MM.1S (cell line): ENCODE data around the gene CXCL3.

Experiments used
- DNase-seq: peaks from one replicate; pipeline ENCODE4 v3.0.0-alpha.2; 2015
- H2AFZ ChIP-seq: fragments of 300-600 bp; sonication (generic); 2 replicates; pipeline ENCODE4 v1.6.0; 2016; ENCODE audit warnings: antibody characterized with exemption, low read length
- H3F3A ChIP-seq: fragments of 300-600 bp; sonication (generic); 2 replicates; pipeline ENCODE4 v1.6.1; 2016; ENCODE audit warnings: mild to moderate bottlenecking, antibody characterized with exemption, low read length, moderate library complexity, mixed read lengths; ENCODE audit not compliant: insufficient read depth
- H3K27ac ChIP-seq: fragments of 300-600 bp; sonication (generic); 2 replicates; pipeline ENCODE4 v1.5.1; 2016; ENCODE audit warnings: mild to moderate bottlenecking, low read length
- H3K27me3 ChIP-seq: fragments of 300-600 bp; sonication (generic); replicated peaks from 2 replicates; pipeline ENCODE4 v1.6.0; 2016; ENCODE audit warnings: low read length; ENCODE audit not compliant: insufficient read depth
- H3K36me3 ChIP-seq: fragments of 300-600 bp; sonication (generic); replicated peaks from 2 replicates; pipeline ENCODE4 v1.6.1; 2016; ENCODE audit warnings: mild to moderate bottlenecking, low read length, mixed read lengths; ENCODE audit not compliant: insufficient read depth
- H3K4me1 ChIP-seq: fragments of 300-600 bp; sonication (generic); 2 replicates; pipeline ENCODE4 v1.6.1; 2016; ENCODE audit warnings: low read length, mixed read lengths
- H3K4me2 ChIP-seq: fragments of 300-600 bp; sonication (generic); 2 replicates; pipeline ENCODE4 v1.6.0; 2016; ENCODE audit warnings: low read depth, low read length
- H3K4me3 ChIP-seq: fragments of 300-600 bp; sonication (generic); 2 replicates; pipeline ENCODE4 v1.5.1; 2016; ENCODE audit warnings: low read length, mixed read lengths
- H3K79me2 ChIP-seq: fragments of 300-600 bp; sonication (generic); 2 replicates; pipeline ENCODE4 v1.6.1; 2016; ENCODE audit warnings: mixed run types, low read length, mixed read lengths
- H3K9ac ChIP-seq: fragments of 300-600 bp; sonication (generic); 2 replicates; pipeline ENCODE4 v1.6.1; 2016; ENCODE audit warnings: low read length, mixed read lengths
- H3K9me2 ChIP-seq: fragments of 300-600 bp; sonication (generic); replicated peaks from 2 replicates; pipeline ENCODE4 v1.6.1; 2016; ENCODE audit warnings: mild to moderate bottlenecking, low read length, mixed read lengths; ENCODE audit not compliant: insufficient read depth
- H3K9me3 ChIP-seq: fragments of 300-600 bp; sonication (generic); replicated peaks from 2 replicates; pipeline ENCODE4 v1.6.1; 2016; ENCODE audit warnings: mild to moderate bottlenecking, low read length, mixed read lengths; ENCODE audit not compliant: insufficient read depth
- H4K20me1 ChIP-seq: fragments of 300-600 bp; sonication (generic); 2 replicates; pipeline ENCODE4 v1.6.1; 2016; ENCODE audit warnings: mild to moderate bottlenecking, low read length, moderate library complexity, mixed read lengths; ENCODE audit not compliant: insufficient read depth
- EZH2 ChIP-seq: fragments of 300-600 bp; sonication (generic); optimal IDR thresholded peaks from 2 replicates; pipeline ENCODE3; 2017; ENCODE audit warnings: low read depth, mild to moderate bottlenecking, antibody characterized with exemption, low read length, mixed read lengths
- EZH2phosphoT487 ChIP-seq: fragments of 300-600 bp; sonication (generic); IDR thresholded peaks from 2 replicates; pipeline ENCODE4 v1.6.1; 2018; ENCODE audit warnings: antibody characterized with exemption, low read length
- TF ChIP-seq, protein P1 (sequence below): fragments of 300-600 bp; sonication (generic); IDR thresholded peaks from 2 replicates; pipeline ENCODE4 v1.5.1; 2016; ENCODE audit warnings: antibody characterized with exemption, low read length, mixed read lengths

Gene CXCL3

DNA sequence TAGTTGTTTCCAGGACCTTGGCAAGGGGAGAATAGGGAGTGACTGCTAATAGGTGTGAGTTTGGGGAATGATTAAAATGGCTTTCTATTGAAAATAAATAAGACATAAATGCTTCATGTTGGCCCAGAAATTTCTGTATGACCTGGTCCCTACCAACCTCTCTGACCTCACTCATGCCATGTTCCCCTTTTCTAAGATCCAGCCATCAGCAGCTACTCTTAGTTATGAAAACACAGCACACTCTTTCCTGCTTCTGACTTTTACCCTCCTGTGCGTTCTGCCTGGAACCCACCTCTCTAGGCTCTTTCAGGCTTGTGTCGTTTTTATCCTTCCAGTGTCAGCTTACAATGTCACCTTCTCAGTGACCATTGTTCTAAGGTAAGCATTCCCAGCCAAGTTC is 25.2 kb downstream of the CXCL3 start:
- H3F3A ChIP-seq = no peaks in the 10 kb centered on the region
- no peak overlapping the region for H3K4me3 ChIP-seq
- no peak overlapping the region for H3K27ac ChIP-seq
- no peak overlapping the region for H2AFZ ChIP-seq
- H3K4me2 ChIP-seq = no peak overlapping the region
- TF ChIP-seq EZH2phosphoT487 (no peak), EZH2 (no peak)
- TF ChIP-seq, protein P1, sequence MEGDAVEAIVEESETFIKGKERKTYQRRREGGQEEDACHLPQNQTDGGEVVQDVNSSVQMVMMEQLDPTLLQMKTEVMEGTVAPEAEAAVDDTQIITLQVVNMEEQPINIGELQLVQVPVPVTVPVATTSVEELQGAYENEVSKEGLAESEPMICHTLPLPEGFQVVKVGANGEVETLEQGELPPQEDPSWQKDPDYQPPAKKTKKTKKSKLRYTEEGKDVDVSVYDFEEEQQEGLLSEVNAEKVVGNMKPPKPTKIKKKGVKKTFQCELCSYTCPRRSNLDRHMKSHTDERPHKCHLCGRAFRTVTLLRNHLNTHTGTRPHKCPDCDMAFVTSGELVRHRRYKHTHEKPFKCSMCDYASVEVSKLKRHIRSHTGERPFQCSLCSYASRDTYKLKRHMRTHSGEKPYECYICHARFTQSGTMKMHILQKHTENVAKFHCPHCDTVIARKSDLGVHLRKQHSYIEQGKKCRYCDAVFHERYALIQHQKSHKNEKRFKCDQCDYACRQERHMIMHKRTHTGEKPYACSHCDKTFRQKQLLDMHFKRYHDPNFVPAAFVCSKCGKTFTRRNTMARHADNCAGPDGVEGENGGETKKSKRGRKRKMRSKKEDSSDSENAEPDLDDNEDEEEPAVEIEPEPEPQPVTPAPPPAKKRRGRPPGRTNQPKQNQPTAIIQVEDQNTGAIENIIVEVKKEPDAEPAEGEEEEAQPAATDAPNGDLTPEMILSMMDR = no peak
- H3K36me3 ChIP-seq = no peaks in the 10 kb centered on the region
- no peaks in the 10 kb centered on the region for H3K79me2 ChIP-seq
- no peaks in the 10 kb centered on the region for H3K27me3 ChIP-seq
- no peak for DNase-seq
- no peaks in the 10 kb centered on the region for H3K9me3 ChIP-seq
- H4K20me1 ChIP-seq = no peaks in the 10 kb centered on the region
- no peak overlapping the region for H3K9ac ChIP-seq
- no peaks in the 10 kb centered on the region for H3K4me1 ChIP-seq
- H3K9me2 ChIP-seq = no peaks in the 10 kb centered on the region

DNA sequence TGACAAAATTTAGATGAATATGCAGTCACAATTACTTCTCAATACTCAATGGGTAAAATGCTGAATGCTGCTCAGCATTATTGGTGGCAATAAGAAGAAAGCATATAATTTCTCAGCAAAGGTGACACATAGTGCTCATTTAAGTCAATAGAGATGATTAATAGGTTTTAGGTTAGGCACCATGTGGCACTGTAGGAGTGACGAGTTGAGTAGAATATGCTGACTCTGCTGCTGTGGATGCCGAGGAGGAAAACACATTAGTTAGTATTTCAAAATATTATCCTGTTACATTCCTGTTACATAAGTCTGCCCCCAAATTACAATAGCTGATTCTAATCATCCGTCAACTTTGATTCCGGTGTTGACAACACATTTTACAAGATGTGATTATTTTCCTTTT is 26.4 kb downstream of the CXCL3 start:
- no peaks in the 10 kb centered on the region for H4K20me1 ChIP-seq
- H3K9ac ChIP-seq = no peak overlapping the region
- H3K79me2 ChIP-seq = no peaks in the 10 kb centered on the region
- no peaks in the 10 kb centered on the region for H3K9me3 ChIP-seq
- H3F3A ChIP-seq = no peaks in the 10 kb centered on the region
- TF ChIP-seq EZH2 (no peak), EZH2phosphoT487 (no peak)
- TF ChIP-seq, protein P1 = no peak
- H3K36me3 ChIP-seq = no peaks in the 10 kb centered on the region
- H3K4me2 ChIP-seq = no peak overlapping the region
- no peak overlapping the region for H3K27ac ChIP-seq
- no peaks in the 10 kb centered on the region for H3K4me1 ChIP-seq
- no peaks in the 10 kb centered on the region for H3K27me3 ChIP-seq
- no peak overlapping the region for H3K4me3 ChIP-seq
- H3K9me2 ChIP-seq = no peaks in the 10 kb centered on the region
- no peak overlapping the region for H2AFZ ChIP-seq
- DNase-seq = no peak

DNA sequence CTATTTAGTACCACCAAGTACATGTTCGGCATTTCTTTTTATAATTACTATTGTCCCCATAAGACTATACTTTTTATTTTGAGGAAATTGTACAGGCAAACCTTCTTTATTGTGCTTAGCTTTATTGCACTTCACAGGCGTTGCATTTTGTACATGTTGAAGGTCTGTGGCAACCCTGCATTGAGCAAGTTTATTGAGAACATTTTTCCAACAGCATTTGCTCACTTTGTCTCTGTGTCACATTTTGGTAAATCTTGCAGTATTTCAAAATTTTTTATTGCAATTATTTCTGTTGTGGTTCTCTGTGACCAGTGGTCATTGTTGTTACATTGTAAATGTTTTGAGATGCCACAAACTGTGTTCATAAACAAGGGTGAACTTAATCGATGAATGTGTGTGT is 29.2 kb downstream of the CXCL3 start:
- no peak overlapping the region for H2AFZ ChIP-seq
- TF ChIP-seq EZH2phosphoT487 (no peak), EZH2 (no peak)
- TF ChIP-seq, protein P1 = no peak

More for the DNA sequence above, 29.2 kb downstream of the CXCL3 start:
- DNase-seq = no peak
- no peak overlapping the region for H3K27ac ChIP-seq
- H3K27me3 ChIP-seq = no peaks in the 10 kb centered on the region
- H3K4me1 ChIP-seq = no peaks in the 10 kb centered on the region
- no peak overlapping the region for H3K9ac ChIP-seq
- no peak overlapping the region for H3K4me2 ChIP-seq
- H3K4me3 ChIP-seq = no peak overlapping the region
- no peaks in the 10 kb centered on the region for H3K79me2 ChIP-seq
- no peaks in the 10 kb centered on the region for H3F3A ChIP-seq
- no peaks in the 10 kb centered on the region for H4K20me1 ChIP-seq
- H3K9me3 ChIP-seq = no peaks in the 10 kb centered on the region
- no peaks in the 10 kb centered on the region for H3K9me2 ChIP-seq
- H3K36me3 ChIP-seq = no peaks in the 10 kb centered on the region
